ENCODE data around the gene RGS6.

The RGS6 gene

GRCh38 chr14:72177251-72177650 lies 245.0 kb downstream of the RGS6 start:
- H3K4me3 ChIP-seq (ENCODE audit: low read depth, low read length): no peak overlapping the region
- no peaks in the 10 kb centered on the region for H3K36me3 ChIP-seq (ENCODE audit: control insufficient read depth, insufficient read depth, low read length)
- no peaks in the 10 kb centered on the region for H3K27me3 ChIP-seq (ENCODE audit: control insufficient read depth, insufficient read depth, low read length)
- H3K9me3 ChIP-seq (ENCODE audit: control insufficient read depth, insufficient read depth, low read length): no peaks in the 10 kb centered on the region
- no peak overlapping the region for H3K9ac ChIP-seq (ENCODE audit: low read depth, low read length)
- H3K4me1 ChIP-seq (ENCODE audit: control insufficient read depth, insufficient read depth, low read length): no peaks in the 10 kb centered on the region

GRCh38 chr14:72178517-72178916 lies 246.3 kb downstream of the RGS6 start:
- Histone ChIP-seq H3K9me3 (ENCODE audit: control insufficient read depth, insufficient read depth, low read length) (no peaks in the 10 kb centered on the region), H3K9ac (ENCODE audit: low read depth, low read length) (no peak overlapping the region), H3K4me3 (ENCODE audit: low read depth, low read length) (no peak overlapping the region), H3K4me1 (ENCODE audit: control insufficient read depth, insufficient read depth, low read length) (no peaks in the 10 kb centered on the region), H3K36me3 (ENCODE audit: control insufficient read depth, insufficient read depth, low read length) (no peaks in the 10 kb centered on the region), H3K27me3 (ENCODE audit: control insufficient read depth, insufficient read depth, low read length) (no peaks in the 10 kb centered on the region)

GRCh38 chr14:72182708-72183432 lies 250.6 kb downstream of the RGS6 start:
- no peaks in the 10 kb centered on the region for H3K9me3 ChIP-seq (ENCODE audit: control insufficient read depth, insufficient read depth, low read length)
- H3K36me3 ChIP-seq (ENCODE audit: control insufficient read depth, insufficient read depth, low read length): no peaks in the 10 kb centered on the region
- H3K4me1 ChIP-seq (ENCODE audit: control insufficient read depth, insufficient read depth, low read length): peaks cover 3% of the 10 kb centered on the region
- no peaks in the 10 kb centered on the region for H3K27me3 ChIP-seq (ENCODE audit: control insufficient read depth, insufficient read depth, low read length)
- H3K4me3 ChIP-seq (ENCODE audit: low read depth, low read length): no peak overlapping the region
- H3K9ac ChIP-seq (ENCODE audit: low read depth, low read length): no peak overlapping the region

GRCh38 chr14:72183631-72184030 lies 251.4 kb downstream of the RGS6 start:
- no peak overlapping the region for H3K4me3 ChIP-seq (ENCODE audit: low read depth, low read length)

GRCh38 chr14:72186523-72186922 lies 254.3 kb downstream of the RGS6 start:
- H3K9me3 ChIP-seq (ENCODE audit: control insufficient read depth, insufficient read depth, low read length): no peaks in the 10 kb centered on the region
- no peak overlapping the region for H3K9ac ChIP-seq (ENCODE audit: low read depth, low read length)
- peaks cover 3% of the 10 kb centered on the region for H3K4me1 ChIP-seq (ENCODE audit: control insufficient read depth, insufficient read depth, low read length)
- no peaks in the 10 kb centered on the region for H3K27me3 ChIP-seq (ENCODE audit: control insufficient read depth, insufficient read depth, low read length)
- no peak overlapping the region for H3K4me3 ChIP-seq (ENCODE audit: low read depth, low read length)
- no peaks in the 10 kb centered on the region for H3K36me3 ChIP-seq (ENCODE audit: control insufficient read depth, insufficient read depth, low read length)

More at GRCh38 chr14:72183631-72184030, 251.4 kb downstream of the RGS6 start:
- no peak overlapping the region for H3K9ac ChIP-seq (ENCODE audit: low read depth, low read length)
- peaks cover 3% of the 10 kb centered on the region for H3K4me1 ChIP-seq (ENCODE audit: control insufficient read depth, insufficient read depth, low read length)
- no peaks in the 10 kb centered on the region for H3K27me3 ChIP-seq (ENCODE audit: control insufficient read depth, insufficient read depth, low read length)
- H3K36me3 ChIP-seq (ENCODE audit: control insufficient read depth, insufficient read depth, low read length): no peaks in the 10 kb centered on the region
- H3K9me3 ChIP-seq (ENCODE audit: control insufficient read depth, insufficient read depth, low read length): no peaks in the 10 kb centered on the region

GRCh38 chr14:72196237-72197015 lies 264.2 kb downstream of the RGS6 start:
- Histone ChIP-seq H3K4me3 (ENCODE audit: low read depth, low read length) (no peak overlapping the region), H3K27me3 (ENCODE audit: control insufficient read depth, insufficient read depth, low read length) (no peaks in the 10 kb centered on the region), H3K36me3 (ENCODE audit: control insufficient read depth, insufficient read depth, low read length) (no peaks in the 10 kb centered on the region), H3K9me3 (ENCODE audit: control insufficient read depth, insufficient read depth, low read length) (no peaks in the 10 kb centered on the region), H3K9ac (ENCODE audit: low read depth, low read length) (no peak overlapping the region), H3K4me1 (ENCODE audit: control insufficient read depth, insufficient read depth, low read length) (no peaks in the 10 kb centered on the region)

GRCh38 chr14:72201645-72202044 lies 269.4 kb downstream of the RGS6 start:
- no peaks in the 10 kb centered on the region for H3K9me3 ChIP-seq (ENCODE audit: control insufficient read depth, insufficient read depth, low read length)
- H3K4me1 ChIP-seq (ENCODE audit: control insufficient read depth, insufficient read depth, low read length): no peaks in the 10 kb centered on the region
- H3K36me3 ChIP-seq (ENCODE audit: control insufficient read depth, insufficient read depth, low read length): no peaks in the 10 kb centered on the region
- H3K27me3 ChIP-seq (ENCODE audit: control insufficient read depth, insufficient read depth, low read length): no peaks in the 10 kb centered on the region
- H3K9ac ChIP-seq (ENCODE audit: low read depth, low read length): no peak overlapping the region
- H3K4me3 ChIP-seq (ENCODE audit: low read depth, low read length): no peak overlapping the region

GRCh38 chr14:72213424-72213823 lies 281.2 kb downstream of the RGS6 start:
- Histone ChIP-seq H3K27me3 (ENCODE audit: control insufficient read depth, insufficient read depth, low read length) (no peaks in the 10 kb centered on the region), H3K36me3 (ENCODE audit: control insufficient read depth, insufficient read depth, low read length) (no peaks in the 10 kb centered on the region), H3K9ac (ENCODE audit: low read depth, low read length) (no peak overlapping the region), H3K4me1 (ENCODE audit: control insufficient read depth, insufficient read depth, low read length) (no peaks in the 10 kb centered on the region), H3K4me3 (ENCODE audit: low read depth, low read length) (no peak overlapping the region), H3K9me3 (ENCODE audit: control insufficient read depth, insufficient read depth, low read length) (no peaks in the 10 kb centered on the region)

GRCh38 chr14:72215080-72215479 lies 282.9 kb downstream of the RGS6 start:
- no peaks in the 10 kb centered on the region for H3K36me3 ChIP-seq (ENCODE audit: control insufficient read depth, insufficient read depth, low read length)
- H3K9me3 ChIP-seq (ENCODE audit: control insufficient read depth, insufficient read depth, low read length): no peaks in the 10 kb centered on the region
- H3K27me3 ChIP-seq (ENCODE audit: control insufficient read depth, insufficient read depth, low read length): no peaks in the 10 kb centered on the region
- H3K4me1 ChIP-seq (ENCODE audit: control insufficient read depth, insufficient read depth, low read length): no peaks in the 10 kb centered on the region
- no peak overlapping the region for H3K9ac ChIP-seq (ENCODE audit: low read depth, low read length)
- H3K4me3 ChIP-seq (ENCODE audit: low read depth, low read length): no peak overlapping the region

- no peaks in the 10 kb centered on the region for H3K9me3 ChIP-seq (ENCODE audit: control insufficient read depth, insufficient read depth, low read length)
- H3K36me3 ChIP-seq (ENCODE audit: control insufficient read depth, insufficient read depth, low read length): no peaks in the 10 kb centered on the region
- no peaks in the 10 kb centered on the region for H3K27me3 ChIP-seq (ENCODE audit: control insufficient read depth, insufficient read depth, low read length)
- H3K9ac ChIP-seq (ENCODE audit: low read depth, low read length): no peak overlapping the region
- no peaks in the 10 kb centered on the region for H3K4me1 ChIP-seq (ENCODE audit: control insufficient read depth, insufficient read depth, low read length)
- no peak overlapping the region for H3K4me3 ChIP-seq (ENCODE audit: low read depth, low read length)
These were observed 284.9 kb downstream of the RGS6 start for GRCh38 chr14:72217135-72217534.

GRCh38 chr14:72222046-72222445 lies 289.8 kb downstream of the RGS6 start:
- Histone ChIP-seq H3K4me3 (ENCODE audit: low read depth, low read length) (no peak overlapping the region), H3K27me3 (ENCODE audit: control insufficient read depth, insufficient read depth, low read length) (no peaks in the 10 kb centered on the region), H3K9ac (ENCODE audit: low read depth, low read length) (no peak overlapping the region), H3K4me1 (ENCODE audit: control insufficient read depth, insufficient read depth, low read length) (no peaks in the 10 kb centered on the region), H3K9me3 (ENCODE audit: control insufficient read depth, insufficient read depth, low read length) (no peaks in the 10 kb centered on the region), H3K36me3 (ENCODE audit: control insufficient read depth, insufficient read depth, low read length) (no peaks in the 10 kb centered on the region)

GRCh38 chr14:72236629-72237028 lies 304.4 kb downstream of the RGS6 start:
- Histone ChIP-seq H3K4me1 (ENCODE audit: control insufficient read depth, insufficient read depth, low read length) (no peaks in the 10 kb centered on the region), H3K36me3 (ENCODE audit: control insufficient read depth, insufficient read depth, low read length) (no peaks in the 10 kb centered on the region), H3K9ac (ENCODE audit: low read depth, low read length) (no peak overlapping the region), H3K9me3 (ENCODE audit: control insufficient read depth, insufficient read depth, low read length) (no peaks in the 10 kb centered on the region), H3K27me3 (ENCODE audit: control insufficient read depth, insufficient read depth, low read length) (no peaks in the 10 kb centered on the region), H3K4me3 (ENCODE audit: low read depth, low read length) (no peak overlapping the region)
